ENCODE results near the gene ITGB2.

The ITGB2 gene

GRCh38 chr21:44844256-44844655 lies 76.4 kb downstream of the ITGB2 start:
- DNase-seq: no peak

- no peak for DNase-seq
Measured at GRCh38 chr21:44842721-44843445, 77.8 kb downstream of the ITGB2 start.

- DNase-seq: no peak
Measured at GRCh38 chr21:44842087-44842486, 78.6 kb downstream of the ITGB2 start.

- DNase-seq: no peak
Measured at GRCh38 chr21:44840771-44841170, 79.9 kb downstream of the ITGB2 start.

- no peak for DNase-seq
Measured at GRCh38 chr21:44838951-44839350, 81.7 kb downstream of the ITGB2 start.

GRCh38 chr21:44838039-44838895 lies 82.4 kb downstream of the ITGB2 start:
- DNase-seq: no peak

- no peak for DNase-seq
Measured at GRCh38 chr21:44837537-44837936, 83.2 kb downstream of the ITGB2 start.

GRCh38 chr21:44836666-44837471 lies 83.8 kb downstream of the ITGB2 start:
- peak; percentile 32 for DNase-seq

- no peak for DNase-seq
Measured at GRCh38 chr21:44836349-44836665, 84.4 kb downstream of the ITGB2 start.
